GM23338 (cell line): Measurements from ENCODE around the gene OSBPL10. TPM values are rescaled to one million over a fixed set of nuclear protein-coding genes. Genes with fewer than 3 reads are reported as not detected.

Experiments used
- ATAC-seq: fragments of 200-7000 bp; cut with Tn5 transposase; 3 replicates; pipeline ENCODE4 v1.9.1; 2020
- DNase-seq: peaks from one replicate; pipeline ENCODE4 v3.0.0-alpha.2; 2015; ENCODE audit warnings: low spot score
- H2AFZ ChIP-seq: fragments of 200-600 bp; sonication (generic); 2 replicates; pipeline ENCODE4 v1.8.0; 2016; ENCODE audit warnings: antibody characterized with exemption, mild to moderate bottlenecking, moderate library complexity
- H3F3A ChIP-seq: fragments of 200-600 bp; sonication (generic); replicated peaks from 2 replicates; pipeline ENCODE4 v1.8.0; 2017; ENCODE audit warnings: antibody characterized with exemption, mixed run types, low read depth
- H3K27ac ChIP-seq: fragments of 200-600 bp; sonication (generic); 2 replicates; pipeline ENCODE4 v1.6.1; 2016; ENCODE audit warnings: low read depth
- H3K27me3 ChIP-seq: fragments of 200-600 bp; sonication (generic); 2 replicates; pipeline ENCODE4 v1.8.0; 2016; ENCODE audit warnings: mild to moderate bottlenecking, mixed run types, moderate library complexity; ENCODE audit not compliant: insufficient read depth
- H3K36me3 ChIP-seq: fragments of 200-600 bp; sonication (generic); 2 replicates; pipeline ENCODE4 v1.8.0; 2016; ENCODE audit warnings: mild to moderate bottlenecking; ENCODE audit not compliant: insufficient read depth
- H3K4me1 ChIP-seq: fragments of 200-600 bp; sonication (generic); 2 replicates; pipeline ENCODE4 v1.8.0; 2016; ENCODE audit warnings: mild to moderate bottlenecking, moderate library complexity; ENCODE audit not compliant: insufficient read depth
- H3K4me2 ChIP-seq: fragments of 200-600 bp; sonication (generic); 2 replicates; pipeline ENCODE4 v1.7.1; 2017; ENCODE audit warnings: mixed run types
- H3K4me3 ChIP-seq: fragments of 200-600 bp; sonication (generic); 2 replicates; pipeline ENCODE4 v1.6.1; 2016; ENCODE audit warnings: mixed run types
- H3K79me2 ChIP-seq: fragments of 200-600 bp; sonication (generic); replicated peaks from 2 replicates; pipeline ENCODE4 v1.8.0; 2017; ENCODE audit warnings: mild to moderate bottlenecking; ENCODE audit not compliant: insufficient read depth
- H3K9me2 ChIP-seq: fragments of 200-600 bp; sonication (generic); 2 replicates; pipeline ENCODE4 v1.8.0; 2017; ENCODE audit not compliant: insufficient read depth
- H4K20me1 ChIP-seq: fragments of 200-600 bp; sonication (generic); replicated peaks from 2 replicates; pipeline ENCODE4 v1.8.0; 2017; ENCODE audit warnings: mild to moderate bottlenecking; ENCODE audit not compliant: insufficient read depth
- H3K27ac Mint-ChIP-seq: 2 replicates; pipeline ENCODE4 v1.8.0; 2020; ENCODE audit warnings: inconsistent platforms, mild to moderate bottlenecking, moderate library complexity, mixed read lengths
- H3K27me3 Mint-ChIP-seq: 3 replicates; pipeline ENCODE4 v1.8.0; 2022; ENCODE audit warnings: low read depth, mild to moderate bottlenecking, moderate library complexity, mixed read lengths, inconsistent platforms; ENCODE audit not compliant: insufficient read depth, poor library complexity
- H3K36me3 Mint-ChIP-seq: 3 replicates; pipeline ENCODE4 v1.8.0; 2021; ENCODE audit warnings: low read depth, mild to moderate bottlenecking, inconsistent platforms, moderate library complexity, mixed read lengths
- H3K4me1 Mint-ChIP-seq: 3 replicates; pipeline ENCODE4 v1.8.0; 2020; ENCODE audit warnings: mild to moderate bottlenecking, inconsistent platforms, mixed read lengths
- H3K4me3 Mint-ChIP-seq: 3 replicates; pipeline ENCODE4 v1.8.0; 2021; ENCODE audit warnings: moderate library complexity, mild to moderate bottlenecking, inconsistent platforms, mixed read lengths
- H3K9me3 Mint-ChIP-seq: 3 replicates; pipeline ENCODE4 v1.8.0; 2020; ENCODE audit warnings: moderate library complexity, mild to moderate bottlenecking, inconsistent platforms, mixed read lengths
- CREB1 ChIP-seq: fragments of 250-450 bp; sonication (Bioruptor Pico); IDR thresholded peaks from 2 replicates; pipeline ENCODE4 v1.5.0; 2020; ENCODE audit warnings: low read depth, mild to moderate bottlenecking, moderate library complexity
- EZH2 ChIP-seq: fragments of 200-600 bp; sonication (generic); IDR thresholded peaks from one replicate; pipeline ENCODE4 v1.8.0; 2017; ENCODE audit warnings: antibody characterized with exemption, mild to moderate bottlenecking, low read depth; ENCODE audit not compliant: unreplicated experiment
- EZH2phosphoT487 ChIP-seq: fragments of 200-600 bp; sonication (generic); IDR thresholded peaks from one replicate; pipeline ENCODE4 v1.8.1; 2018; ENCODE audit warnings: antibody characterized with exemption; ENCODE audit not compliant: unreplicated experiment
- JUNB ChIP-seq: IDR thresholded peaks from one replicate; pipeline ENCODE4 v1.6.1; 2016; ENCODE audit warnings: antibody characterized with exemption; ENCODE audit not compliant: unreplicated experiment
- NANOG ChIP-seq: IDR thresholded peaks from 2 replicates; pipeline ENCODE4 v1.6.1; 2016; ENCODE audit warnings: antibody characterized with exemption, borderline replicate concordance
- POLR2AphosphoS5 ChIP-seq: IDR thresholded peaks from 2 replicates; pipeline ENCODE4 v1.6.1; 2016; ENCODE audit warnings: antibody characterized with exemption, low read depth
- STAT1 ChIP-seq: IDR thresholded peaks from one replicate; pipeline ENCODE4 v1.6.1; 2016; ENCODE audit warnings: antibody characterized with exemption; ENCODE audit not compliant: unreplicated experiment
- ZNF114 ChIP-seq: fragments of 250-450 bp; sonication (Bioruptor Pico); IDR thresholded peaks from 2 replicates; pipeline ENCODE4 v1.5.0; 2020; ENCODE audit warnings: mild to moderate bottlenecking, moderate library complexity
- ZNF331 ChIP-seq: fragments of 250-450 bp; sonication (Bioruptor Pico); IDR thresholded peaks from 2 replicates; pipeline ENCODE4 v1.5.0; 2020; ENCODE audit warnings: low read depth, mild to moderate bottlenecking, moderate library complexity
- polyA plus RNA-seq: library from polyadenylated mRNA; unstranded; fragments of >200 nt; fragmentation: Nextera tagmentation; extraction: Ambion mirVana; gene quantifications from 2 replicates; pipeline ENCODE4 v1.2.1, GENCODE V29; 2016
- total RNA-seq: library from RNA; depleted of rRNA; stranded (reverse); fragments of >200 nt; shearing (Covaris generic); gene quantifications from 2 replicates; pipeline ENCODE4 v1.2.3, GENCODE V29; 2014
- TF ChIP-seq, protein P1 (sequence below): IDR thresholded peaks from one replicate; pipeline ENCODE4 v1.6.1; 2018; ENCODE audit warnings: antibody characterized with exemption; ENCODE audit not compliant: unreplicated experiment
- TF ChIP-seq, protein P2 (sequence below), 2 experiments: fragments of 200-600 bp in 1 of 2; sonication (generic) in 1 of 2; conservative IDR thresholded peaks; 2 replicates each; pipeline versions ENCODE4 v1.5.1 to v1.6.1; 2016 to 2017; ENCODE audit warnings: antibody characterized with exemption in 2 of 2, low read depth in 2 of 2, mild to moderate bottlenecking in 2 of 2, moderate library complexity in 1 of 2
- TF ChIP-seq, protein P3 (sequence below): IDR thresholded peaks from 2 replicates; pipeline ENCODE4 v1.6.1; 2016; ENCODE audit warnings: antibody characterized with exemption
- TF ChIP-seq, protein P4 (sequence below): fragments of 250-450 bp; sonication (Bioruptor Pico); IDR thresholded peaks from 2 replicates; pipeline ENCODE4 v1.5.0; 2020; ENCODE audit warnings: mild to moderate bottlenecking, moderate library complexity

The OSBPL10 gene
- total and polyA plus RNA-seq, 2 experiments from 2014 or later, result 23.8 to 149 TPM

- H3K4me1 Mint-ChIP-seq, result peaks cover 17% of the 10 kb centered on the region
- H3K27me3 Mint-ChIP-seq, result peaks cover 3% of the 10 kb centered on the region
- H3K9me3 Mint-ChIP-seq, result no peaks in the 10 kb centered on the region
- H3K27ac ChIP-seq, result no peak overlapping the region
- no peaks in the 10 kb centered on the region for H3F3A ChIP-seq
- H3K4me3 Mint-ChIP-seq, result no peak overlapping the region
- no peak overlapping the region for H3K4me3 ChIP-seq
- H3K4me2 ChIP-seq, result no peak overlapping the region
- TF ChIP-seq STAT1, result no peak
- TF ChIP-seq, protein P1, sequence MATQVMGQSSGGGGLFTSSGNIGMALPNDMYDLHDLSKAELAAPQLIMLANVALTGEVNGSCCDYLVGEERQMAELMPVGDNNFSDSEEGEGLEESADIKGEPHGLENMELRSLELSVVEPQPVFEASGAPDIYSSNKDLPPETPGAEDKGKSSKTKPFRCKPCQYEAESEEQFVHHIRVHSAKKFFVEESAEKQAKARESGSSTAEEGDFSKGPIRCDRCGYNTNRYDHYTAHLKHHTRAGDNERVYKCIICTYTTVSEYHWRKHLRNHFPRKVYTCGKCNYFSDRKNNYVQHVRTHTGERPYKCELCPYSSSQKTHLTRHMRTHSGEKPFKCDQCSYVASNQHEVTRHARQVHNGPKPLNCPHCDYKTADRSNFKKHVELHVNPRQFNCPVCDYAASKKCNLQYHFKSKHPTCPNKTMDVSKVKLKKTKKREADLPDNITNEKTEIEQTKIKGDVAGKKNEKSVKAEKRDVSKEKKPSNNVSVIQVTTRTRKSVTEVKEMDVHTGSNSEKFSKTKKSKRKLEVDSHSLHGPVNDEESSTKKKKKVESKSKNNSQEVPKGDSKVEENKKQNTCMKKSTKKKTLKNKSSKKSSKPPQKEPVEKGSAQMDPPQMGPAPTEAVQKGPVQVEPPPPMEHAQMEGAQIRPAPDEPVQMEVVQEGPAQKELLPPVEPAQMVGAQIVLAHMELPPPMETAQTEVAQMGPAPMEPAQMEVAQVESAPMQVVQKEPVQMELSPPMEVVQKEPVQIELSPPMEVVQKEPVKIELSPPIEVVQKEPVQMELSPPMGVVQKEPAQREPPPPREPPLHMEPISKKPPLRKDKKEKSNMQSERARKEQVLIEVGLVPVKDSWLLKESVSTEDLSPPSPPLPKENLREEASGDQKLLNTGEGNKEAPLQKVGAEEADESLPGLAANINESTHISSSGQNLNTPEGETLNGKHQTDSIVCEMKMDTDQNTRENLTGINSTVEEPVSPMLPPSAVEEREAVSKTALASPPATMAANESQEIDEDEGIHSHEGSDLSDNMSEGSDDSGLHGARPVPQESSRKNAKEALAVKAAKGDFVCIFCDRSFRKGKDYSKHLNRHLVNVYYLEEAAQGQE, result no peak
- TF ChIP-seq NANOG, result no peak
- TF ChIP-seq POLR2AphosphoS5, result no peak
- TF ChIP-seq EZH2phosphoT487, result no peak
- TF ChIP-seq, protein P2, sequence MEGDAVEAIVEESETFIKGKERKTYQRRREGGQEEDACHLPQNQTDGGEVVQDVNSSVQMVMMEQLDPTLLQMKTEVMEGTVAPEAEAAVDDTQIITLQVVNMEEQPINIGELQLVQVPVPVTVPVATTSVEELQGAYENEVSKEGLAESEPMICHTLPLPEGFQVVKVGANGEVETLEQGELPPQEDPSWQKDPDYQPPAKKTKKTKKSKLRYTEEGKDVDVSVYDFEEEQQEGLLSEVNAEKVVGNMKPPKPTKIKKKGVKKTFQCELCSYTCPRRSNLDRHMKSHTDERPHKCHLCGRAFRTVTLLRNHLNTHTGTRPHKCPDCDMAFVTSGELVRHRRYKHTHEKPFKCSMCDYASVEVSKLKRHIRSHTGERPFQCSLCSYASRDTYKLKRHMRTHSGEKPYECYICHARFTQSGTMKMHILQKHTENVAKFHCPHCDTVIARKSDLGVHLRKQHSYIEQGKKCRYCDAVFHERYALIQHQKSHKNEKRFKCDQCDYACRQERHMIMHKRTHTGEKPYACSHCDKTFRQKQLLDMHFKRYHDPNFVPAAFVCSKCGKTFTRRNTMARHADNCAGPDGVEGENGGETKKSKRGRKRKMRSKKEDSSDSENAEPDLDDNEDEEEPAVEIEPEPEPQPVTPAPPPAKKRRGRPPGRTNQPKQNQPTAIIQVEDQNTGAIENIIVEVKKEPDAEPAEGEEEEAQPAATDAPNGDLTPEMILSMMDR (conservative IDR thresholded peaks at IDR 0.05; ENCODE audit: low read depth in 2 of 2), result no peak
- TF ChIP-seq, protein P3, sequence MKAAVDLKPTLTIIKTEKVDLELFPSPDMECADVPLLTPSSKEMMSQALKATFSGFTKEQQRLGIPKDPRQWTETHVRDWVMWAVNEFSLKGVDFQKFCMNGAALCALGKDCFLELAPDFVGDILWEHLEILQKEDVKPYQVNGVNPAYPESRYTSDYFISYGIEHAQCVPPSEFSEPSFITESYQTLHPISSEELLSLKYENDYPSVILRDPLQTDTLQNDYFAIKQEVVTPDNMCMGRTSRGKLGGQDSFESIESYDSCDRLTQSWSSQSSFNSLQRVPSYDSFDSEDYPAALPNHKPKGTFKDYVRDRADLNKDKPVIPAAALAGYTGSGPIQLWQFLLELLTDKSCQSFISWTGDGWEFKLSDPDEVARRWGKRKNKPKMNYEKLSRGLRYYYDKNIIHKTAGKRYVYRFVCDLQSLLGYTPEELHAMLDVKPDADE, result no peak
- TF ChIP-seq, protein P4, sequence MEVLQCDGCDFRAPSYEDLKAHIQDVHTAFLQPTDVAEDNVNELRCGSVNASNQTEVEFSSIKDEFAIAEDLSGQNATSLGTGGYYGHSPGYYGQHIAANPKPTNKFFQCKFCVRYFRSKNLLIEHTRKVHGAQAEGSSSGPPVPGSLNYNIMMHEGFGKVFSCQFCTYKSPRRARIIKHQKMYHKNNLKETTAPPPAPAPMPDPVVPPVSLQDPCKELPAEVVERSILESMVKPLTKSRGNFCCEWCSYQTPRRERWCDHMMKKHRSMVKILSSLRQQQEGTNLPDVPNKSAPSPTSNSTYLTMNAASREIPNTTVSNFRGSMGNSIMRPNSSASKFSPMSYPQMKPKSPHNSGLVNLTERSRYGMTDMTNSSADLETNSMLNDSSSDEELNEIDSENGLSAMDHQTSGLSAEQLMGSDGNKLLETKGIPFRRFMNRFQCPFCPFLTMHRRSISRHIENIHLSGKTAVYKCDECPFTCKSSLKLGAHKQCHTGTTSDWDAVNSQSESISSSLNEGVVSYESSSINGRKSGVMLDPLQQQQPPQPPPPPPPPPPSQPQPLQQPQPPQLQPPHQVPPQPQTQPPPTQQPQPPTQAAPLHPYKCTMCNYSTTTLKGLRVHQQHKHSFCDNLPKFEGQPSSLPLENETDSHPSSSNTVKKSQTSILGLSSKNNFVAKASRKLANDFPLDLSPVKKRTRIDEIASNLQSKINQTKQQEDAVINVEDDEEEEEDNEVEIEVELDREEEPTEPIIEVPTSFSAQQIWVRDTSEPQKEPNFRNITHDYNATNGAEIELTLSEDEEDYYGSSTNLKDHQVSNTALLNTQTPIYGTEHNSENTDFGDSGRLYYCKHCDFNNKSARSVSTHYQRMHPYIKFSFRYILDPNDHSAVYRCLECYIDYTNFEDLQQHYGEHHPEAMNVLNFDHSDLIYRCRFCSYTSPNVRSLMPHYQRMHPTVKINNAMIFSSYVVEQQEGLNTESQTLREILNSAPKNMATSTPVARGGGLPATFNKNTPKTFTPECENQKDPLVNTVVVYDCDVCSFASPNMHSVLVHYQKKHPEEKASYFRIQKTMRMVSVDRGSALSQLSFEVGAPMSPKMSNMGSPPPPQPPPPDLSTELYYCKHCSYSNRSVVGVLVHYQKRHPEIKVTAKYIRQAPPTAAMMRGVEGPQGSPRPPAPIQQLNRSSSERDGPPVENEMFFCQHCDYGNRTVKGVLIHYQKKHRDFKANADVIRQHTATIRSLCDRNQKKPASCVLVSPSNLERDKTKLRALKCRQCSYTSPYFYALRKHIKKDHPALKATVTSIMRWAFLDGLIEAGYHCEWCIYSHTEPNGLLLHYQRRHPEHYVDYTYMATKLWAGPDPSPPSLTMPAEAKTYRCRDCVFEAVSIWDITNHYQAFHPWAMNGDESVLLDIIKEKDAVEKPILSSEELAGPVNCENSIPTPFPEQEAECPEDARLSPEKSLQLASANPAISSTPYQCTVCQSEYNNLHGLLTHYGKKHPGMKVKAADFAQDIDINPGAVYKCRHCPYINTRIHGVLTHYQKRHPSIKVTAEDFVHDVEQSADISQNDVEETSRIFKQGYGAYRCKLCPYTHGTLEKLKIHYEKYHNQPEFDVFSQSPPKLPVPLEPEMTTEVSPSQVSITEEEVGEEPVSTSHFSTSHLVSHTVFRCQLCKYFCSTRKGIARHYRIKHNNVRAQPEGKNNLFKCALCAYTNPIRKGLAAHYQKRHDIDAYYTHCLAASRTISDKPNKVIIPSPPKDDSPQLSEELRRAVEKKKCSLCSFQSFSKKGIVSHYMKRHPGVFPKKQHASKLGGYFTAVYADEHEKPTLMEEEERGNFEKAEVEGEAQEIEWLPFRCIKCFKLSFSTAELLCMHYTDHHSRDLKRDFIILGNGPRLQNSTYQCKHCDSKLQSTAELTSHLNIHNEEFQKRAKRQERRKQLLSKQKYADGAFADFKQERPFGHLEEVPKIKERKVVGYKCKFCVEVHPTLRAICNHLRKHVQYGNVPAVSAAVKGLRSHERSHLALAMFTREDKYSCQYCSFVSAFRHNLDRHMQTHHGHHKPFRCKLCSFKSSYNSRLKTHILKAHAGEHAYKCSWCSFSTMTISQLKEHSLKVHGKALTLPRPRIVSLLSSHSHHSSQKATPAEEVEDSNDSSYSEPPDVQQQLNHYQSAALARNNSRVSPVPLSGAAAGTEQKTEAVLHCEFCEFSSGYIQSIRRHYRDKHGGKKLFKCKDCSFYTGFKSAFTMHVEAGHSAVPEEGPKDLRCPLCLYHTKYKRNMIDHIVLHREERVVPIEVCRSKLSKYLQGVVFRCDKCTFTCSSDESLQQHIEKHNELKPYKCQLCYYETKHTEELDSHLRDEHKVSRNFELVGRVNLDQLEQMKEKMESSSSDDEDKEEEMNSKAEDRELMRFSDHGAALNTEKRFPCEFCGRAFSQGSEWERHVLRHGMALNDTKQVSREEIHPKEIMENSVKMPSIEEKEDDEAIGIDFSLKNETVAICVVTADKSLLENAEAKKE, result no peak
- no peak for TF ChIP-seq ZNF331 (CRISPR knock-in tag)
- no peak for TF ChIP-seq JUNB
- TF ChIP-seq EZH2, result no peak
- TF ChIP-seq CREB1, result no peak
- no peak for TF ChIP-seq ZNF114 (CRISPR knock-in tag)
- H3K4me1 ChIP-seq, result no peaks in the 10 kb centered on the region
- ATAC-seq (no peak), DNase-seq (no peak)
- H3K36me3 ChIP-seq, result no peaks in the 10 kb centered on the region
- no peak overlapping the region for H3K27ac Mint-ChIP-seq
- no peaks in the 10 kb centered on the region for H3K9me2 ChIP-seq
- H4K20me1 ChIP-seq, result peaks cover 4% of the 10 kb centered on the region; the same call in 1 of the 2 replicates
- H2AFZ ChIP-seq, result no peak overlapping the region
- no peaks in the 10 kb centered on the region for H3K27me3 ChIP-seq
- H3K36me3 Mint-ChIP-seq, result peaks cover 41% of the 10 kb centered on the region
- H3K79me2 ChIP-seq, result peaks cover 2% of the 10 kb centered on the region; the same call in 1 of the 2 replicates
Measured at GRCh38 chr3:31673950-31674349, 307.1 kb downstream of the OSBPL10 start.
